GM12891 (cell line): ENCODE measurements around the gene MT1B.

Source experiments
- POLR2A ChIP-seq: IDR thresholded peaks from 2 replicates; pipeline ENCODE4 v1.6.1; 2011; ENCODE audit warnings: low read depth, low read length, control low read depth
- POLR2AphosphoS5 ChIP-seq: IDR thresholded peaks from 2 replicates; pipeline ENCODE4 v1.6.1; 2011; ENCODE audit warnings: low read depth, low read length, control low read depth
- POU2F2 ChIP-seq: IDR thresholded peaks from 2 replicates; pipeline ENCODE4 v1.6.1; 2011; ENCODE audit warnings: low read depth, mild to moderate bottlenecking, control low read depth, low read length, moderate library complexity
- SPI1 ChIP-seq: IDR thresholded peaks from 2 replicates; pipeline ENCODE4 v1.6.1; 2011; ENCODE audit warnings: low read depth, low read length, control low read depth
- TAF1 ChIP-seq: IDR thresholded peaks from 2 replicates; pipeline ENCODE4 v1.6.1; 2011; ENCODE audit warnings: low read depth, low read length, control low read depth

- TF ChIP-seq POLR2A (no peak), POLR2AphosphoS5 (no peak), TAF1 (no peak), POU2F2 (no peak), SPI1 (no peak)
These were observed 37.5 kb downstream of the MT1B start for GRCh38 chr16:56689171-56689570.
